ENCODE data around the gene COL16A1. TPM values are rescaled to one million over a fixed set of nuclear protein-coding genes. Genes with fewer than 3 reads are reported as not detected.

The COL16A1 gene
- total RNA-seq, 3 donors from 2014 or later = 0.57 to 0.89 (median 0.61) TPM

GRCh38 chr1:31624309-31624708, 79.5 kb downstream of the COL16A1 start:
- H3K36me3 Mint-ChIP-seq (ENCODE audit: insufficient read depth) = peaks cover 8% of the 10 kb centered on the region
- ATAC-seq (no peak), DNase-seq (no peak)
- no peaks in the 10 kb centered on the region for H3K9me3 Mint-ChIP-seq
- peaks cover 6% of the 10 kb centered on the region for H3K27me3 Mint-ChIP-seq (ENCODE audit: low read depth)
- H3K4me3 Mint-ChIP-seq = no peak overlapping the region
- peaks cover 2% of the 10 kb centered on the region for H3K4me1 Mint-ChIP-seq (ENCODE audit: low read depth)

DNA sequence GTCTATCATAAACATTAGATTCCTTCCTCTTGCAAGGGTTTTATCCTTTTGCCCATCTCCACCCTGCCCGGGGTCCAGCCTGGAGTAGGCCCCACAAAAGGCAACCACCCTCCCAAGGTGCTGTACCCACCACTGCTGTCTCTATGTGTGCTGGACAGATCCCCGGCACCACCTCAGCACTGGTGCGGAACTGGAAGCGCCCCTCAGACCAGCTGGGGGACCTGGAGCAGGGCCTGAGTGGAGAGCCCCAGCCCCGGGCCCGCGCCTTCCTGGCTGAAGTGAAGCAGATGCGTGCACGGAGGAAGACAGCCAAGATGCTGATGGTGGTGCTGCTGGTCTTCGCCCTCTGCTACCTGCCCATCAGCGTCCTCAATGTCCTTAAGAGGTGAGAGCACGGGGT, 80.5 kb downstream of the COL16A1 start:
- no peak for ATAC-seq
- Mint-ChIP-seq H3K4me3 (no peak overlapping the region), H3K9me3 (no peaks in the 10 kb centered on the region), H3K4me1 (ENCODE audit: low read depth) (peaks cover 2% of the 10 kb centered on the region), H3K27me3 (ENCODE audit: low read depth) (peaks cover 15% of the 10 kb centered on the region), H3K36me3 (ENCODE audit: insufficient read depth) (peaks cover 2% of the 10 kb centered on the region)
- DNase-seq = no peak

DNA sequence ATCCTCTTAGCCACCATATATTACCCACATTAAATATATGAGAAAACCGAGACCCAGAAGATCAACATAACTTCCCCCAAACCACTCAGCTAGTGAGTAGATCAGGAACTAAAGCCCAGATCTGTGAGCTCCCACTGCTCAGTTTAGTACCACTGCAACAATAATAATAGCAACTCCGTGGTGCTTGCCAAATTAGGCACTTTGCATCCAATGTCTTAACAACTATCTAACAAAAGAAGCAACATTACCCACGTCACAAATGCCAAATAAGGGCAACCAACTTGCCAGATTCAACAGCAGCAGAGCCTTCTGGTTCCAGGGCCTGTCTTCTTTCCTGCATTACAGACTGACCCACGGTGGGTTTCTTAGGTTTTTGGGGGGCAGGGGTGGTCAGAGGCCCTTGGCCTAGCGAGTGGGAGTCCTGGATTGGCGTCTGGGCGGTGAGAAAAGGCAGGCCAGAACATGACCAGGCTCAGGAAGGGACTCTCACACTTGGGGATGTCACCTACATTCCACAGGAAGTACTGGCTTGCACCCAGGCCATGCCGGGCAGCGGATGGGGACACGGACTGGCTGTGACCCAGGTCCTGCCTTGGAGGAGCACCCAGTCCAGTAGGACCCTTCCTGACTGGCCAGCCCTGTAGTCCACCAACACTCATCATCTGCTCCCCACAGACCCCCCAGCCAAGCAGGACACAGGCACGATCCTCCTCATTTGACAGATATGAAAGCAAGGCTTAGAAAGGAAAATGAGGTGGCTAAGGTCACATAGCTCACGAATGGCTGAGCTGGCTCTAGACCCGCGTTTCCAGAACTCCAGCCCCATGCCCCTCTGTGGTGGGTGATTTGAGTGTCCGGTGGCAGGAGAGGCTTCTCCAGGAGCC, 81.7 kb downstream of the COL16A1 start:
- H3K27me3 Mint-ChIP-seq (ENCODE audit: low read depth) = peaks cover 21% of the 10 kb centered on the region
- no peak overlapping the region for H3K4me3 Mint-ChIP-seq
- no peaks in the 10 kb centered on the region for H3K36me3 Mint-ChIP-seq (ENCODE audit: insufficient read depth)
- no peak for DNase-seq
- no peaks in the 10 kb centered on the region for H3K9me3 Mint-ChIP-seq
- H3K4me1 Mint-ChIP-seq (ENCODE audit: low read depth) = peaks cover 5% of the 10 kb centered on the region
- ATAC-seq = no peak

- DNase-seq (no peak), ATAC-seq (no peak)
- H3K27me3 Mint-ChIP-seq (ENCODE audit: low read depth) = peaks cover 27% of the 10 kb centered on the region
- H3K4me1 Mint-ChIP-seq (ENCODE audit: low read depth) = peaks cover 5% of the 10 kb centered on the region
- H3K36me3 Mint-ChIP-seq (ENCODE audit: insufficient read depth) = no peaks in the 10 kb centered on the region
- no peaks in the 10 kb centered on the region for H3K9me3 Mint-ChIP-seq
- no peak overlapping the region for H3K4me3 Mint-ChIP-seq
Observed at GRCh38 chr1:31621498-31621820, 82.4 kb downstream of the COL16A1 start.

DNA sequence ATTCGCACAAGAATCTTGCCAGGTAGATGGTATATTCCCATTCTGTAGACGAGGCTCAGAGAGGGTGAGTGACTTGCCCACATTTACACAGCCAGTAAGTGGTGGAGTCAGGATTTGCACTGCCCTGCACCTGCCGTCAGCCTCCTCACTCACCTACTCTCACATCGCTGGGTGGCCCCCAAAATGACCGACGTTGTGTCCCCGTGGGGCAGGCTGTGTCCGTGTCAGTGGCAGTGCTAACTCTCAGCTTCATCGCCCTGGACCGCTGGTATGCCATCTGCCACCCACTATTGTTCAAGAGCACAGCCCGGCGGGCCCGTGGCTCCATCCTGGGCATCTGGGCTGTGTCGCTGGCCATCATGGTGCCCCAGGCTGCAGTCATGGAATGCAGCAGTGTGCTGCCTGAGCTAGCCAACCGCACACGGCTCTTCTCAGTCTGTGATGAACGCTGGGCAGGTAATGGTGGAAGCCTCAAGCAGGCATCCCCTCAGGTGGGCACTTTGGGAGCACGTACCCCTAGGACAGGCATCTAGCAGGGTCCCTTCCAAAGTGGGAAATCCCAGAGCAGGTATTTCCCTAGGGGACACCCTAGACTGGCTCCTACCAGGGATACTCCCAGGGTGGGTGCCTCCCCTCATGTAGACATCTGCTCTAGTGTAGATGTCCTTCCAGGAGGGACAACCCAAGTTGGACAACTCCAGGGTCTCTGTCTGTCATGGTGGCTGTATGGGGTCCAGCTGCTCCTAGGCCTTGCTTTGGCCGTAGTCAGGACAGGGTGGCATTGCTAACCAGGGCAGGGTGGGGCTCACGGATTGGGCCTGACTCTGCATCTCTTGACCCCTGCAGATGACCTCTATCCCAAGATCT, 83.0 kb downstream of the COL16A1 start:
- Mint-ChIP-seq H3K4me1 (ENCODE audit: low read depth) (peaks cover 5% of the 10 kb centered on the region), H3K36me3 (ENCODE audit: insufficient read depth) (no peaks in the 10 kb centered on the region), H3K9me3 (no peaks in the 10 kb centered on the region), H3K4me3 (no peak overlapping the region), H3K27me3 (ENCODE audit: low read depth) (peaks cover 33% of the 10 kb centered on the region)
- DNase-seq (no peak), ATAC-seq (no peak)

DNA sequence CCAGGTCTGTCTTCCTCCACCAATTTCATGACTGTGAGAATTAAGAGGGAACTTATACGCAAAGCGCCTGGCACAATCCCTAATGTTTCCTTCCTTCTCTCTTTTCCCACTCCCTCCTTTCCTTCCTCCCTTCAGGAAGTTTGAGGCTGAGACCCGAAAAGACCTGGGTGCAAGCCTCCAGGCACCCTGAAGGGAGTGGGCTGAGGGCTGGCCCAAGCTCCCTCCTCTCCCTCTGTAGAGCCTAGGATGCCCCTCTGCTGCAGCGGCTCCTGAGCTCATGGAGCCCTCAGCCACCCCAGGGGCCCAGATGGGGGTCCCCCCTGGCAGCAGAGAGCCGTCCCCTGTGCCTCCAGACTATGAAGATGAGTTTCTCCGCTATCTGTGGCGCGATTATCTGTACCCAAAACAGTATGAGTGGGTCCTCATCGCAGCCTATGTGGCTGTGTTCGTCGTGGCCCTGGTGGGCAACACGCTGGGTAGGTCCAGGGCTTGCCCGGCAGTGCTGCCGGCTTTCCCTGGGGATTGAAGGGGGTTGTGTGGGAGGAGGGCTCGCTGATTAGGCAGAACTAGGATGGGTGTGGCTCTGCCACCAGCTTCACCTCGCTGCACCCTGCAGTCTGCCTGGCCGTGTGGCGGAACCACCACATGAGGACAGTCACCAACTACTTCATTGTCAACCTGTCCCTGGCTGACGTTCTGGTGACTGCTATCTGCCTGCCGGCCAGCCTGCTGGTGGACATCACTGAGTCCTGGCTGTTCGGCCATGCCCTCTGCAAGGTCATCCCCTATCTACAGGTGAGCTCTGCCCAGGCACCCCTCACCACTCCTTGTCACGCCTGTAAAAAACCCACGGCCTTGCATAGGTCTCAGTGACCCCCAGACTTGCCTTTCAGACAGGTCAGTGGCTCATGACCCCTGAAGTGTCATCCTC, 84.6 kb downstream of the COL16A1 start:
- Mint-ChIP-seq H3K36me3 (ENCODE audit: insufficient read depth) (no peaks in the 10 kb centered on the region), H3K9me3 (no peaks in the 10 kb centered on the region), H3K27me3 (ENCODE audit: low read depth) (peaks cover 42% of the 10 kb centered on the region), H3K4me1 (ENCODE audit: low read depth) (peaks cover 3% of the 10 kb centered on the region), H3K4me3 (no peak overlapping the region)
- ATAC-seq (no peak), DNase-seq (no peak)

- Mint-ChIP-seq H3K27me3 (ENCODE audit: low read depth) (peaks cover 42% of the 10 kb centered on the region), H3K4me1 (ENCODE audit: low read depth) (peaks cover 3% of the 10 kb centered on the region), H3K4me3 (peak overlapping the region; percentile 43), H3K36me3 (ENCODE audit: insufficient read depth) (no peaks in the 10 kb centered on the region), H3K9me3 (no peaks in the 10 kb centered on the region)
- peak; percentile 27 for DNase-seq
- ATAC-seq = peak; percentile 83 to 88
Observed at GRCh38 chr1:31617916-31618746, 85.7 kb downstream of the COL16A1 start.

- no peaks in the 10 kb centered on the region for H3K36me3 Mint-ChIP-seq (ENCODE audit: insufficient read depth)
- peak within 1 kb of the TSS; percentile 71 for H3K4me3 Mint-ChIP-seq
- ATAC-seq (peak; percentile 28 to 44), DNase-seq (no peak)
- H3K9me3 Mint-ChIP-seq = no peaks in the 10 kb centered on the region
- peaks cover 3% of the 10 kb centered on the region for H3K4me1 Mint-ChIP-seq (ENCODE audit: low read depth)
- peaks cover 42% of the 10 kb centered on the region for H3K27me3 Mint-ChIP-seq (ENCODE audit: low read depth)
Observed at GRCh38 chr1:31617218-31617915, 86.5 kb downstream of the COL16A1 start, which contains the start of gene HCRTR1. Gene HCRTR1 (plus strand): TSS chr1:31617689. CDS start chr1:31619193, 1,504 bp downstream.

DNA sequence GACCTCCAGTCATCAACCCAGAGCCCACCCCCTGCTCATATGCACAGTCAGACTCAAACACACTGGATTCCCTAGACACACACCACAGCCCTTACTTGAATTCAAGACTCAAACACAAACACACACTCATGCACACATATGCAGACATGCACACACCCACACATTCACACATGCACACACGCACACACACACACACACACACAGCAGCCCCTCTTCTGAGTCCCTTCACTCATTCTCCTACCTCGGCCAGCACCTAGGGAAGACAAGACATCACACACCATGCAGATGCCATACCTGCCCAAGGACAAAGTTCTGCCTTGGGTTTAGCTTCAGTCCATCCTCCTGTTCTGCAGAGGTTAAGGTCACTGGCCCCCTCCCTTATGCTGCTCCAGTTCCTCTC, 87.9 kb downstream of the COL16A1 start:
- no peaks in the 10 kb centered on the region for H3K36me3 Mint-ChIP-seq (ENCODE audit: insufficient read depth)
- no peak overlapping the region for H3K4me3 Mint-ChIP-seq
- peaks cover 3% of the 10 kb centered on the region for H3K4me1 Mint-ChIP-seq (ENCODE audit: low read depth)
- H3K27me3 Mint-ChIP-seq (ENCODE audit: low read depth) = peaks cover 42% of the 10 kb centered on the region
- ATAC-seq (no peak), DNase-seq (no peak)
- H3K9me3 Mint-ChIP-seq = no peaks in the 10 kb centered on the region

GRCh38 chr1:31615414-31615813, 88.4 kb downstream of the COL16A1 start:
- Mint-ChIP-seq H3K4me1 (ENCODE audit: low read depth) (peaks cover 3% of the 10 kb centered on the region), H3K36me3 (ENCODE audit: insufficient read depth) (no peaks in the 10 kb centered on the region), H3K9me3 (no peaks in the 10 kb centered on the region), H3K27me3 (ENCODE audit: low read depth) (peaks cover 42% of the 10 kb centered on the region), H3K4me3 (no peak overlapping the region)
- DNase-seq = no peak
- no peak for ATAC-seq

DNA sequence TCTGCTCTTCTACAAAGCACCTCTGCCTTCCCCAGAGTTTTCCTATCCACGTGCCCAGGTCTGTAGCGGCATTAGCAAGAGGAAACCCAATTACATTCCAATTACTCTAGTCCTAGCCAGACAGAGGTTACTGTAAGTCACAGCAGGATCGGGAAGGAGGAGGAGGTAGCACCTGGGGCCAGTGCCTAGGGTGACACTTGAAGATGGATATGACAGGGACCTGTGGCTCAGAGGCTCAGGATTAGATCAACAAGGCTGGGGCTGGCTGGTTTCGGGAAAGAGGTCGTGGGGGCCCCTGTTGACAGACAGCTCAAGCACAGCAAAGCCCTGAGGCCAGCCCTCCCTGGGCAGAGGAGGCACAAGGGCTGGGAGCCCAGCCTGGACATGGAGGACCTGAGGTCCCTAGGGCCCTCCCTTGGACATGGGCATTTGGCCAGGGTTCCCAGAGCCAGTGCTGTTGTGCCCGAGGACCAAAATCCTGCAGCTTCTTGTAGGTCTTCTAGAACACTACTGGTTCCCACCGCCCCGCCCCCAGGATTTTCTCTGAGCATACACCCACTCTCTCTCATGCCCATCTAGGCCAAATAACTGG, 89.3 kb downstream of the COL16A1 start:
- Mint-ChIP-seq H3K27me3 (ENCODE audit: low read depth) (peaks cover 38% of the 10 kb centered on the region), H3K4me3 (no peak overlapping the region)
- no peak for ATAC-seq

DNA sequence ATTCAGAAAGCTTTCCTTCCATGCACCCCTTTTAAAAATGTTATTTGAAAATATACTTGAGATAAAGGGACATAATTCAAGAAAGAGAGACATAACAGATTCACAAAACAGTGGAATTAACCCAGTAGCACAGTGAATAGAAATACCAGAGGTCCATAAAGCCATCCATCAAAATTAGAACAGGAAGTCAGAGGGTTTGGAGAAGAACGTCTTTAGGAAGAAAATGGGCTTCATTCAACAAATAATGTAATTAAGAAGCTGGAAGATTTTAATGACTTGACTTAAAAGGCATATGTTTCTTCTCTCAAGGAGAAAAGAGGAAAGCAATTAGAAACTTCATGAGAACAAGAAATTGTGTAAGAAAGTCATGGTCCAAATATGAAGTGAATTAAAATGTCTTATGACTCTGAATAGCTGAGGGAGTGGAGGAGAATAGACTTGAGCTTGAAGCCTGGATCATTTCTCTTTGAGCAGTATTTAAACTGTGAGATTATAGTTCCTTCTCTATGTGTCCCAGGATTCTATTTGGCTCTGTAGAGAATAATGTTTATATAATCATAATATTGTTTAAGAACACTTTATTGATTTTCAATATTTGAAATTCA, 94.2 kb downstream of the COL16A1 start:
- DNase-seq (no peak), ATAC-seq (no peak)
- Mint-ChIP-seq H3K36me3 (ENCODE audit: insufficient read depth) (no peaks in the 10 kb centered on the region), H3K9me3 (no peaks in the 10 kb centered on the region), H3K27me3 (ENCODE audit: low read depth) (peaks cover 8% of the 10 kb centered on the region), H3K4me1 (ENCODE audit: low read depth) (peaks cover 7% of the 10 kb centered on the region), H3K4me3 (no peak overlapping the region)

More for the DNA sequence above, 89.3 kb downstream of the COL16A1 start:
- Mint-ChIP-seq H3K9me3 (no peaks in the 10 kb centered on the region), H3K36me3 (ENCODE audit: insufficient read depth) (no peaks in the 10 kb centered on the region), H3K4me1 (ENCODE audit: low read depth) (peaks cover 3% of the 10 kb centered on the region)
- DNase-seq = no peak

All from activated T-cell treated with anti-CD3 and anti-CD28 coated beads, Interleukin-2, amount 50 U/mL, for 4 hours (primary cell).